Pancreas (tissue), 10 donors: ENCODE results near the gene FMN2. TPM values are rescaled to one million over a fixed set of nuclear protein-coding genes. Genes with fewer than 3 reads are reported as not detected.

Experiments used
- ATAC-seq, 4 donors: fragments of 200-7000 bp; cut with Tn5 transposase; one replicate each; pipeline versions ENCODE4 v1.8.0 to v1.9.1; 2020; ENCODE audit warnings: mild to moderate bottlenecking in 4 of 4, moderate library complexity in 4 of 4
- DNase-seq, 6 donors: peaks; one replicate each; pipeline ENCODE4 v3.0.0-alpha.2; 2020
- FAIRE-seq: peaks from 2 replicates; lab custom pipeline; 2012; peaks lifted over from hg19 to GRCh38; lab: Jason Lieb, UNC
- H3K27ac ChIP-seq, 4 donors: fragments of 200-600 bp; sonication (generic); 1 replicate in 3 of 4; 2 replicates in 1 of 4; pipeline versions ENCODE4 v1.5.0 to v1.8.0; 2020
- H3K27me3 ChIP-seq, 4 donors: fragments of 200-600 bp; one replicate each; pipeline ENCODE4 v1.8.0; 2021
- H3K36me3 ChIP-seq, 3 donors: fragments of 200-600 bp; sonication (generic) in 1 of 3; one replicate each; pipeline versions ENCODE4 v1.5.0 to v1.8.0; 2020 to 2021
- H3K4me1 ChIP-seq, 3 donors: fragments of 200-600 bp; one replicate each; pipeline ENCODE4 v1.8.0; 2021
- H3K4me3 ChIP-seq, 4 donors: fragments of 200-600 bp; sonication (generic) in 2 of 4; one replicate each; pipeline versions ENCODE4 v1.5.0 to v1.8.0; 2020 to 2021
- H3K9me3 ChIP-seq, 4 donors: fragments of 200-600 bp; one replicate each; pipeline ENCODE4 v1.8.0; 2021
- WGBS, 2 donors: extraction: QIAGEN DNeasy Blood & Tissue Kit; methylation state at CpG; one replicate each; pipeline ENCODE4 v1.1.7; 2013; 5-methylcytosine and 5-hydroxymethylcytosine counted together
- intact Hi-C, 3 donors: fragments of 100-400 bp; cut with DNase I; formaldehyde crosslinking; loops; one replicate each; pipeline versions ENCODE4 v1.11.1 to v1.14.2; 2022
- polyA plus RNA-seq, 2 donors: library from polyadenylated mRNA; stranded (reverse); fragments of 200-250 nt; gene quantifications; one replicate each; pipeline ENCODE4 v1.2.3, GENCODE V29; 2013
- total RNA-seq, 6 donors: library from RNA; stranded (reverse); fragmentation: NEBNext Ultra II Directional in 4 of 6; extraction: Animal tissue kit (Norgen Biotek cat#: 25700) in 4 of 6; gene quantifications; one replicate each; pipeline versions ENCODE4 v1.2.1 to v1.2.4, GENCODE V29; 2021 to 2023
- TF ChIP-seq, protein P1 (sequence below), 4 donors: fragments of 200-600 bp; sonication (generic) in 3 of 4; IDR thresholded peaks; one replicate each; pipeline versions ENCODE4 v1.5.0 to v1.8.0; 2021; ENCODE audit warnings: antibody characterized with exemption in 4 of 4
- donor health status: healthy with polysubstance abuse.
- donor health status: DM: no; HTN: no; CAD: no; lungs with moderate emphysema.
- donor health status: DM: no; HTN: no; CAD: no.
- donor health status: control.
- donor health status: control.
- donor health status: Bipolar disorder and iron deficiency.
- donor health status: DM: yes; HTN: yes; CAD: no.
- donor health status: DM: no; HTN: no; CAD: no.
- donor health status: DM: no; HTN: no; CAD: no.
- donor health status: DM: yes; HTN: yes; CAD: no.

The FMN2 gene
- total and polyA plus RNA-seq, 8 donors = 0.56 to 8.2 (median 2.0) TPM

- intact Hi-C loops = no loop called here
- Histone ChIP-seq H3K27me3 (no peaks in the 10 kb centered on the region), H3K27ac (no peak overlapping the region), H3K36me3 (no peaks in the 10 kb centered on the region), H3K9me3 (no peaks in the 10 kb centered on the region), H3K4me1 (no peaks in the 10 kb centered on the region), H3K4me3 (no peak overlapping the region)
- WGBS, 2 donors = 59 to 81% methylated on average over 5 of the region's 5 CpGs
- DNase-seq = no peak
- TF ChIP-seq, protein P1, sequence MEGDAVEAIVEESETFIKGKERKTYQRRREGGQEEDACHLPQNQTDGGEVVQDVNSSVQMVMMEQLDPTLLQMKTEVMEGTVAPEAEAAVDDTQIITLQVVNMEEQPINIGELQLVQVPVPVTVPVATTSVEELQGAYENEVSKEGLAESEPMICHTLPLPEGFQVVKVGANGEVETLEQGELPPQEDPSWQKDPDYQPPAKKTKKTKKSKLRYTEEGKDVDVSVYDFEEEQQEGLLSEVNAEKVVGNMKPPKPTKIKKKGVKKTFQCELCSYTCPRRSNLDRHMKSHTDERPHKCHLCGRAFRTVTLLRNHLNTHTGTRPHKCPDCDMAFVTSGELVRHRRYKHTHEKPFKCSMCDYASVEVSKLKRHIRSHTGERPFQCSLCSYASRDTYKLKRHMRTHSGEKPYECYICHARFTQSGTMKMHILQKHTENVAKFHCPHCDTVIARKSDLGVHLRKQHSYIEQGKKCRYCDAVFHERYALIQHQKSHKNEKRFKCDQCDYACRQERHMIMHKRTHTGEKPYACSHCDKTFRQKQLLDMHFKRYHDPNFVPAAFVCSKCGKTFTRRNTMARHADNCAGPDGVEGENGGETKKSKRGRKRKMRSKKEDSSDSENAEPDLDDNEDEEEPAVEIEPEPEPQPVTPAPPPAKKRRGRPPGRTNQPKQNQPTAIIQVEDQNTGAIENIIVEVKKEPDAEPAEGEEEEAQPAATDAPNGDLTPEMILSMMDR (IDR thresholded peaks at IDR 0.05) = no peak
- no peak for ATAC-seq
- FAIRE-seq = no peak
Measured at GRCh38 chr1:240152611-240153297, 61.1 kb downstream of the FMN2 start.

GRCh38 chr1:240155605-240156004, 63.9 kb downstream of the FMN2 start:
- no peak for FAIRE-seq
- Histone ChIP-seq H3K27me3 (no peaks in the 10 kb centered on the region), H3K36me3 (no peaks in the 10 kb centered on the region), H3K4me1 (no peaks in the 10 kb centered on the region), H3K9me3 (no peaks in the 10 kb centered on the region), H3K4me3 (no peak overlapping the region), H3K27ac (no peak overlapping the region)
- no peak for DNase-seq
- no peak for ATAC-seq
- WGBS, 2 donors = 90 to 95% methylated on average over 2 of the region's 2 CpGs
- TF ChIP-seq, protein P1 (IDR thresholded peaks at IDR 0.05) = no peak
- intact Hi-C loops = no loop called here

GRCh38 chr1:240164742-240165141, 73.1 kb downstream of the FMN2 start:
- TF ChIP-seq, protein P1 (IDR thresholded peaks at IDR 0.05) = no peak
- ATAC-seq = no peak
- Histone ChIP-seq H3K27me3 (no peaks in the 10 kb centered on the region), H3K36me3 (no peaks in the 10 kb centered on the region), H3K27ac (no peak overlapping the region), H3K4me1 (no peaks in the 10 kb centered on the region), H3K9me3 (peaks cover 0 to 3% (median 0%) of the 10 kb centered on the region in 4 donors), H3K4me3 (no peak overlapping the region)
- FAIRE-seq = no peak
- intact Hi-C loops = no loop called here
- DNase-seq = no peak

- 71 to 77% methylated on average over 7 of the region's 7 CpGs for WGBS, 2 donors
- Histone ChIP-seq H3K4me1 (no peaks in the 10 kb centered on the region), H3K4me3 (no peak overlapping the region), H3K9me3 (peaks cover 0 to 3% (median 0%) of the 10 kb centered on the region in 4 donors), H3K27ac (no peak overlapping the region), H3K27me3 (no peaks in the 10 kb centered on the region), H3K36me3 (no peaks in the 10 kb centered on the region)
- FAIRE-seq = no peak
- no peak for ATAC-seq
- TF ChIP-seq, protein P1 (IDR thresholded peaks at IDR 0.05) = no peak
- intact Hi-C loops = no loop called here
- no peak for DNase-seq
Measured at GRCh38 chr1:240169188-240169587, 77.5 kb downstream of the FMN2 start.

DNA sequence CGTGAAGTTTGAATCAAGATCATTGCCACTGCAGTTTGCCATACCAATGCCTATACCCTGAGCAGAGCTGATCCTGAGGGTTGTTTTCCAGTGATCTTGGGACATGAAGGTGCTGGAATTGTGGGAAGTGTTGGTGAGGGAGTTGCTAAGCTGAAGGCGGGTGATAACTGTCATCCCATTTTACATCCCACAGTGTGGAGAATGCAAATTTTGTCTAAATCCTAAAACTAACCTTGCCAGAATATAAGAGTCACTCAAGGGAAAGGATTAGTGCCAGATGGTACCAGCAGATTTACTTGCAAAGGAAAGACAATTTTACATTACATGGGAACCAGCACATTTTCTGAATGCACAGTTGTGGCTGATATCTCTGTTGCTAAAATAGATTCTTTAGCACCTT, 78.6 kb downstream of the FMN2 start:
- no peak overlapping the region for H3K4me3 ChIP-seq
- 70 to 84% methylated on average over 2 of the region's 2 CpGs for WGBS, 2 donors

More for the DNA sequence above, 78.6 kb downstream of the FMN2 start:
- TF ChIP-seq, protein P1 (IDR thresholded peaks at IDR 0.05) = no peak
- no peak overlapping the region for H3K27ac ChIP-seq
- FAIRE-seq (no peak), ATAC-seq (no peak), DNase-seq (no peak)
- H3K36me3 ChIP-seq = no peaks in the 10 kb centered on the region
- H3K9me3 ChIP-seq = no peaks in the 10 kb centered on the region
- H3K4me1 ChIP-seq = no peaks in the 10 kb centered on the region
- no peaks in the 10 kb centered on the region for H3K27me3 ChIP-seq
- intact Hi-C loops = no loop called here
